Astrocyte (in vitro differentiated cells and primary cell): ENCODE data around the gene JAK2.

Source experiments
- EZH2 ChIP-seq: IDR thresholded peaks from 2 replicates; pipeline ENCODE4 v1.6.1; 2012; ENCODE audit warnings: mild to moderate bottlenecking, low read length, inconsistent platforms; ENCODE audit not compliant: insufficient read depth
- TF ChIP-seq, protein P1 (sequence below): IDR thresholded peaks from 2 replicates; pipeline ENCODE4 v1.5.1; 2011; ENCODE audit warnings: low read depth, mild to moderate bottlenecking, inconsistent platforms, low read length, moderate library complexity; ENCODE audit not compliant: insufficient read depth

DNA sequence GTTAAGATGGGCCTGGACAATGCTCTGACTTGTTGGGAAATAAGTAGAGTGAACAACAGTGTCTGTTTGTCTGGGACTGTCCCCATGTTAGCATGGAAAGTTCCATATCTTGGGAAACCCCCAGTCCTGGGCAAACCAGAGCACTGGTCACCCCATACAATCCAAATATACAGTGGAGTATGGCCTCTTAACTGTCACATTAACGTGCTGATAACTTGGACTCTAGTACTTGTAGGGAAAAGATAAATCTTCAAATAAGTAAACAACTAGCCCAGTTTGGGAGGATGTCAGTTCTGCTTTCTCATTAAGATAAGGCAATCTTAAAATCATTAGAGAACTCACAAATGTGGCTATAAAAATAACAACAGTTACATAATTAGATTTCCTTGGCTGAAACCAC lies 47.6 kb upstream of the JAK2 start:
- TF ChIP-seq, protein P1, sequence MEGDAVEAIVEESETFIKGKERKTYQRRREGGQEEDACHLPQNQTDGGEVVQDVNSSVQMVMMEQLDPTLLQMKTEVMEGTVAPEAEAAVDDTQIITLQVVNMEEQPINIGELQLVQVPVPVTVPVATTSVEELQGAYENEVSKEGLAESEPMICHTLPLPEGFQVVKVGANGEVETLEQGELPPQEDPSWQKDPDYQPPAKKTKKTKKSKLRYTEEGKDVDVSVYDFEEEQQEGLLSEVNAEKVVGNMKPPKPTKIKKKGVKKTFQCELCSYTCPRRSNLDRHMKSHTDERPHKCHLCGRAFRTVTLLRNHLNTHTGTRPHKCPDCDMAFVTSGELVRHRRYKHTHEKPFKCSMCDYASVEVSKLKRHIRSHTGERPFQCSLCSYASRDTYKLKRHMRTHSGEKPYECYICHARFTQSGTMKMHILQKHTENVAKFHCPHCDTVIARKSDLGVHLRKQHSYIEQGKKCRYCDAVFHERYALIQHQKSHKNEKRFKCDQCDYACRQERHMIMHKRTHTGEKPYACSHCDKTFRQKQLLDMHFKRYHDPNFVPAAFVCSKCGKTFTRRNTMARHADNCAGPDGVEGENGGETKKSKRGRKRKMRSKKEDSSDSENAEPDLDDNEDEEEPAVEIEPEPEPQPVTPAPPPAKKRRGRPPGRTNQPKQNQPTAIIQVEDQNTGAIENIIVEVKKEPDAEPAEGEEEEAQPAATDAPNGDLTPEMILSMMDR = no peak
- no peak for TF ChIP-seq EZH2
